Measurements from ENCODE around the gene IPO11.
A peak's percentile ranks its signal among the peaks of the same experiment; 100 is the strongest.

Gene IPO11

GRCh38 chr5:62386824-62387223 is 25.7 kb upstream of the IPO11 start:
- no peaks in the 10 kb centered on the region for H3K27me3 ChIP-seq (ENCODE audit: low read length)
- no peaks in the 10 kb centered on the region for H3K9me2 ChIP-seq (replicated peaks; ENCODE audit: insufficient read depth, low read length)
- peaks cover 26% of the 10 kb centered on the region for H3F3A ChIP-seq (ENCODE audit: insufficient read depth)
- no peak overlapping the region for H3K27ac ChIP-seq (ENCODE audit: low read depth, low read length)
- H3K4me3 ChIP-seq (ENCODE audit: insufficient read depth, low read length, poor library complexity, severe bottlenecking) = no peak overlapping the region
- TF ChIP-seq EZH2phosphoT487 (conservative IDR thresholded peaks at IDR 0.05; ENCODE audit: low read length) (no peak), CTCF (IDR thresholded peaks at IDR 0.05; ENCODE audit: insufficient read depth, low read length, poor library complexity, severe bottlenecking) (no peak)
- no peak overlapping the region for H3K9ac ChIP-seq (ENCODE audit: low read length)
- H3K4me2 ChIP-seq (ENCODE audit: low read depth, low read length, poor library complexity, severe bottlenecking) = no peak overlapping the region
- peaks cover 59% of the 10 kb centered on the region for H3K36me3 ChIP-seq (ENCODE audit: low read length)
- no peak overlapping the region for H2AFZ ChIP-seq (ENCODE audit: low read depth, low read length, severe bottlenecking)
- no peaks in the 10 kb centered on the region for H3K79me2 ChIP-seq (ENCODE audit: insufficient read depth, low read length)
- H4K20me1 ChIP-seq (ENCODE audit: low read depth, low read length) = 0 out of 2 replicates have a peak, but pooled peaks cover 8% of the 10 kb centered on the region
- no peaks in the 10 kb centered on the region for H3K9me3 ChIP-seq (ENCODE audit: insufficient read depth, low read length)

- no peak for TF ChIP-seq EZH2phosphoT487 (conservative IDR thresholded peaks at IDR 0.05; ENCODE audit: low read length)
- Histone ChIP-seq H3K9me3 (ENCODE audit: insufficient read depth, low read length) (no peaks in the 10 kb centered on the region), H3K9me2 (replicated peaks; ENCODE audit: insufficient read depth, low read length) (no peaks in the 10 kb centered on the region), H3K27ac (ENCODE audit: low read depth, low read length) (no peak overlapping the region), H3K27me3 (ENCODE audit: low read length) (no peaks in the 10 kb centered on the region), H3F3A (ENCODE audit: insufficient read depth) (peaks cover 33% of the 10 kb centered on the region), H3K4me3 (ENCODE audit: insufficient read depth, low read length, poor library complexity, severe bottlenecking) (no peak overlapping the region), H2AFZ (ENCODE audit: low read depth, low read length, severe bottlenecking) (no peak overlapping the region), H3K79me2 (ENCODE audit: insufficient read depth, low read length) (no peaks in the 10 kb centered on the region), H3K36me3 (ENCODE audit: low read length) (peaks cover 33% of the 10 kb centered on the region), H3K4me2 (ENCODE audit: low read depth, low read length, poor library complexity, severe bottlenecking) (no peak overlapping the region), H3K9ac (ENCODE audit: low read length) (no peak overlapping the region), H4K20me1 (ENCODE audit: low read depth, low read length) (0 out of 2 replicates have a peak, but pooled peaks cover 8% of the 10 kb centered on the region)
Observed at GRCh38 chr5:62395210-62395950, 17.2 kb upstream of the IPO11 start.

GRCh38 chr5:62403411-62404250 is 8.9 kb upstream of the IPO11 start, which contains the start of gene DIMT1:
Gene DIMT1 (minus strand): TSS chr5:62403905. CDS start chr5:62403772, 133 bp downstream.
- Histone ChIP-seq H3K9ac (ENCODE audit: low read length) (peak within 1 kb of the TSS; percentile 94), H4K20me1 (ENCODE audit: low read depth, low read length) (no peaks in the 10 kb centered on the region), H3K4me2 (ENCODE audit: low read depth, low read length, poor library complexity, severe bottlenecking) (peak within 1 kb of the TSS; percentile 86), H3K36me3 (ENCODE audit: low read length) (0 out of 2 replicates have a peak, but pooled peaks cover under 1% of the 10 kb centered on the region), H2AFZ (ENCODE audit: low read depth, low read length, severe bottlenecking) (peak within 1 kb of the TSS; percentile 87), H3K9me2 (replicated peaks; ENCODE audit: insufficient read depth, low read length) (no peaks in the 10 kb centered on the region), H3K9me3 (ENCODE audit: insufficient read depth, low read length) (no peaks in the 10 kb centered on the region), H3F3A (ENCODE audit: insufficient read depth) (0 out of 2 replicates have a peak, but pooled peaks cover 1% of the 10 kb centered on the region), H3K27ac (ENCODE audit: low read depth, low read length) (peak within 1 kb of the TSS; percentile 81), H3K4me3 (ENCODE audit: insufficient read depth, low read length, poor library complexity, severe bottlenecking) (peak within 1 kb of the TSS; percentile 91), H3K79me2 (ENCODE audit: insufficient read depth, low read length) (peaks cover 17% of the 10 kb centered on the region), H3K27me3 (ENCODE audit: low read length) (no peaks in the 10 kb centered on the region)
- TF ChIP-seq EZH2phosphoT487 (conservative IDR thresholded peaks at IDR 0.05; ENCODE audit: low read length) (no peak), CTCF (IDR thresholded peaks at IDR 0.05; ENCODE audit: insufficient read depth, low read length, poor library complexity, severe bottlenecking) (no peak)
